Measurements from ENCODE around the gene FZR1. TPM values are rescaled to one million over a fixed set of nuclear protein-coding genes. Genes with fewer than 3 reads are reported as not detected.

FZR1 gene
- total RNA-seq, 1 experiment from 2014 or later, result 51.4 TPM

- Histone ChIP-seq H3K27ac (ENCODE audit: insufficient read length, low read depth, low read length) (no peak overlapping the region), H4K20me1 (ENCODE audit: control insufficient read depth, insufficient read depth, insufficient read length) (no peaks in the 10 kb centered on the region), H2BK20ac (ENCODE audit: low read depth, low read length, poor library complexity, severe bottlenecking) (no peak overlapping the region), H3K9me3 (ENCODE audit: control insufficient read depth, low read depth, low read length) (no peaks in the 10 kb centered on the region), H2BK12ac (ENCODE audit: insufficient read length, low read depth, low read length) (no peak overlapping the region), H3K4me2 (ENCODE audit: insufficient read depth, insufficient read length, low read length) (peak overlapping the region; percentile 58), H2BK5ac (ENCODE audit: insufficient read length, low read length) (no peak overlapping the region), H3K23me2 (ENCODE audit: insufficient read length, low read depth, low read length, poor library complexity, severe bottlenecking) (peaks cover 4% of the 10 kb centered on the region), H3K79me2 (ENCODE audit: insufficient read depth, low read length) (no peaks in the 10 kb centered on the region), H2BK120ac (ENCODE audit: low read depth, low read length, poor library complexity, severe bottlenecking) (no peak overlapping the region), H2AFZ (ENCODE audit: low read length) (no peak overlapping the region), H3K56ac (ENCODE audit: insufficient read length, low read depth, low read length) (no peak overlapping the region), H3K79me1 (ENCODE audit: insufficient read depth, low read depth, low read length, poor library complexity, severe bottlenecking) (no peaks in the 10 kb centered on the region), H3K23ac (ENCODE audit: insufficient read length, low read depth, low read length) (no peak overlapping the region), H4K8ac (replicated peaks; ENCODE audit: insufficient read length, low read depth, low read length) (no peak overlapping the region), H3K14ac (ENCODE audit: insufficient read depth, low read length) (no peak overlapping the region), H4K91ac (ENCODE audit: insufficient read length, low read depth, low read length) (no peak overlapping the region), H2BK15ac (ENCODE audit: low read depth, low read length) (no peak overlapping the region), H2AK5ac (ENCODE audit: insufficient read length, low read length) (no peak overlapping the region), H3K18ac (ENCODE audit: insufficient read length, low read depth, low read length) (no peak overlapping the region), H3K27me3 (ENCODE audit: insufficient read depth, low read length) (no peaks in the 10 kb centered on the region), H3K4me1 (ENCODE audit: insufficient read depth, low read length) (no peaks in the 10 kb centered on the region), H4K5ac (ENCODE audit: insufficient read length, low read depth, low read length) (no peak overlapping the region), H3T11ph (ENCODE audit: low read length) (no peak overlapping the region), H3K4ac (ENCODE audit: low read depth, low read length) (no peak overlapping the region), H3K9ac (ENCODE audit: extremely low read depth, insufficient read length, low read length) (no peak overlapping the region)
- Mint-ChIP-seq H3K27ac (no peak overlapping the region), H3K4me1 (peaks cover 8 to 23% of the 10 kb centered on the region in 2 experiments), H3K9me3 (0 out of 5 replicates have a peak, but pooled peaks cover 0 to 8% of the 10 kb centered on the region in 2 experiments), H3K27me3 (ENCODE audit: low read depth) (peaks cover 7% of the 10 kb centered on the region), H3K4me3 (peak overlapping the region in 1 of 2 experiments; percentile 69; a peak in 2 of 5 replicates), H3K36me3 (ENCODE audit: insufficient read depth in 1 of 3, low read depth in 3 of 3) (no peaks in the 10 kb centered on the region; a peak in 1 of 7 replicates)
- WGBS (ENCODE audit: extremely low coverage, insufficient read length, low lambda C conversion rate), result no CpG with 5 or more reads among the region's 2 CpGs
- no peak for TF ChIP-seq CTCF (conservative IDR thresholded peaks at IDR 0.05)
- DNase-seq, result no peak
Observed at GRCh38 chr19:3477951-3478350, 28.2 kb upstream of the FZR1 start.

Data from H9 (cell line).